ENCODE data around the gene RAPGEF4.

Gene RAPGEF4

DNA sequence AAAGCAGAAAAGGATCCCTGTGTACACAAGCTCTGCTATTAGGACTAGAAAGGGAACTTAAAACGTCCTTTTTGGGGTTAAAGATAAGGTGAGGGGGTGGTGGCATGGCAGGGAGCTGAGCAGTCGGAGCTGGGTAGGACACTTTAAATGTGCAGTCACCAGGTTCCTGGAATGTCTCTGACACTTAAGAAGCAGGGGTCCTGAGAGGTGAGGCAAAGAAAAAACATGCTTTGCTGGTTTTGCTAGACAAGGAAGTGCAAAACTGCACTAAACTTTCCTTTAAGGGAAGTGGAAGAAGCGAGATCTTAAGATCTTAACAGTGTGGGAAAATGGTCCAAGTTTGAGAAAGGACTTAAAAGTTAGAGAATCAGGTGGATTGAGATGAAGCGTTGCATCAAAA is 240.5 kb downstream of the RAPGEF4 start:
- no peak for DNase-seq

GRCh38 chr2:172976816-172977215 is 241.2 kb downstream of the RAPGEF4 start:
- DNase-seq, result no peak

DNA sequence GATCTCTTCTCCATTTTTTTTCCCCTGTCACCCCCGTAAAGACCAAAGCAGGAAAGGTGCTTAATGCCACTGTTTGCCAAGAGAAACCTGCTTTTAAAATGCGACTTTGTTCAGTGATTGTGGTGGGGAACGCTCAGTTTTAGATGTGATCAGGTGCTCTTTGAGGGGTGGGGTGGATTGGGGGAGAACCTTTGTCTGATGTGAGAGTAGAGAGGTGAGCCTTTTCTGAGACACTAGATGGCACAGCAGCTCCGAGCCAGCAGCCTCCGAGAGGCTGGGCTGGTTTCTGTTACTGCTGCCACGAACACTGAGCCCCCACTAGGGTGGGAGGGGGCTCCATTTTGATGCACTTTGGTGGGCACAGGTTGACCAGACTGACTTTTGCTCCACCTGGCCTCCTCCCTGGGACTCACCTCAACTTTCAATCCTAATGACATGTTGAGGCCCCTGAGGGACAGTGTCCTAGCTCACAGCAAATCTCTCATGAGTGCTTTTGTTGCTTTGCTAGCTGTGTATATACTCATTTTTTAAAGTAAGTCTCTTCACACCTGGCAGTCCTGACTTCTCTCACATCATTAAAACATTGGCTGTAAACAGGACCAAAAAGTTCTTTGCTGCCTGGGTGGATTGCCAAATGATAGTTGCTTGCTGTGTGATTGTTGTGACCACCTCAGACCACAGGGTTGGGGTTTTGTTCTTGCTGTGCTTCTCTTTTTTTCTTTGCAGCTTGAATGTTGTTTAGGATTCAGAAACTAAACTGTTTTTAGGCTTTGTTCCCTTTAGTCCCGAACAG is 241.8 kb downstream of the RAPGEF4 start:
- no peak for DNase-seq

DNA sequence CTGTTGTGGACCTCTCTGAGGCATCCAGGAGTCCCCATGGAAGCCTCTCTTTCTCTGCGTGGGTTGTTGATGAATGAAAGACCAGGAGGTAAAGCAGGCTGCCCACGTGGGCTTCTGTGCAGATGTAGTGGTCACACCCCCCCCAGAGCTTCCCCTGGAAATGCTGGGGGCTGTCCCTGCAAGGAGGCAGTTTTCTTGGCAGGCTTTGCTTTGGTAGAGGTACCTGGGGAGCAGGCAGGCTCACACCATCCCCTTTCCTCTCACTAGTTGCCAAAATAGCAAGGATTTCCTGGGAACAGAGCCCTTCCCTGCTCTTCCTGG is 242.4 kb downstream of the RAPGEF4 start:
- no peak for DNase-seq

DNA sequence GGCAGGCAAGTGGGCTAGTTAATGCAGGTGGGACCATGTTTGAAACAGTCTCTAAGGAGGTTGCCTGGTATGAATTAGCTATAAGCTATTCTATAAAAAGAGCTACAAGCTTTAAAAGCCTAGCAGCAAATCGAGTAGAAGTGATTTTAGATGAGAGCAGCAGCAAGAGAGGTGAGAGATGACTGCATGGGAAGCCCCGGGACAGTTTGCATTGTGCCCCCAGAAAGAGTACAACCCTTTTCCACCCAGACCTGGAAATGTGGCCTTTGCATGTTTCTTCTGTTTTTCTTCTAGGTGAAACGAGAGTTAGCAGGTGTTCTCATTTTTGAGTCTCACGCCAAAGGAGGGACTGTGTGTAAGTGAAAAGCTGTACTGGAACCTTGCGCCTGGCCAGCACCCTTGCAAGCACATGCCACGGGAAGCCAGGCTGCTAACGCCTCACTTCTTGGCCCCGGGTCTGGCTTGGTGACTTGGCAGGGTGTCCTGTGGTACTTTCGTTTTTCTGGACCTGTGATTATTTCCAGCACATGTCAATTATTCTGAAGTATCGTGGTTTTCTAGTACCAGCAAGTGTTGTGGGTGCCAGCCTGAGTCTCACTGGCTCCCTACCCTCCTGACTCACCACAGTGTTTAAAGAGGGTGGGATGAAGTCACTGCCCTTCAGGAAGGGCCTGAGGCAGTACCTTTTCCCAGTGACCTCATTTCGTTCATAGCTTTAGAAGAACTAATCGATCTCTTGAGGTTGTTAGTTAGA is 249.7 kb downstream of the RAPGEF4 start:
- no peak for DNase-seq

DNA sequence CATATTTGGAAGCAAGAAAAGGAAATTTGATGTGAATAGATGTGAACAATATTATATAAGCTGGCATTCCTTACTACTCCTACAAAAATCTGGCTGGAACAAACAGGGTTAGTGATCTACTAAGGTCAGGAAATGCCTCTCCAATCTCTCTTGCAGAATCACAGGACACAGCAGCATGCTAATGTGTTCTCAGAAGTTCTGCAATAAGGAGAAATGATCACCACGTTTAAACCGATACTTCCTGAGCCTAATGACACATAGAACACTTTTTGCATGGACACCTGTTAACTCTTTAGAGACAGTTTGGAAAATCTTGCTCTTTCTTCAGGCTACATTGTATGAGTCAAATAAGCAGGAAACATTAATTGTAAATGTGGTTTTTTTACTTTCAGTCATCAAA is 250.4 kb downstream of the RAPGEF4 start:
- no peak for DNase-seq

DNA sequence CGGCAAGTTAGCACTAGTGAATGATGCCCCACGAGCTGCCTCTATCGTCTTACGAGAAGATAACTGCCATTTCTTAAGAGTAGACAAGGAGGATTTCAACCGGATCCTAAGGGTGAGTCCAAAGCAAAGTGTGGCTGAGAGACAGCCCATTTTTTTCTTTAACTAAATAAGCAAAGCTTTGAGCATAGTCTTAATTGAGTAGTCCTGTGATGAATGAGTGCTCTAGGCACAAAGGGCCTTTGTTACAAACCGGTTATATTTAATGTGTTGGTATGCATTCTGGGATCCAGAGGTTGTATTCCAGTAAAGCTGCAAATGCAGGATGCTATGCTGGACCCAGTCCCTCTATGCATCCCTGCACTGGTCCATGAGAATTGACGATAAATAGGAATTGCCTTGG is 253.1 kb downstream of the RAPGEF4 start:
- DNase-seq, result no peak

- no peak for DNase-seq
Measured at GRCh38 chr2:172991031-172991430, 255.4 kb downstream of the RAPGEF4 start.

DNA sequence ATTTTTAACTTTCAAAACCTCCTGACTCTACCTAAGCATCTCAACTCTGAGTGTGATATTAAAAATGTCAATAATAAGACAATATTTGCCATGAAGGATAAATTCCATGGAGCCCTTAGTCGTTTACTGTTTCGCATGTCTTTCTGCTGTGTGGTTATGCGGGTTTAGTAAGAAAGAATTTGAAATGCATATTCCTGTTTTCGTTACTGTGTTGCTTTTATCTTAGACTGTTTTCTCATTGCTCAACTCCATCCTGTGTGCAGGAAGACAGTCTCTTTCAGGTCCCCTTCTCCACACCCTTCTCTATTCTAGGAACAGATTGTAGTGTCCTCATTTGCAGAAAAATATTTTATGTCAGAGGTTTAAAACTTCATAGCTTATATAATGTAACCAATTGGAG is 257.5 kb downstream of the RAPGEF4 start:
- no peak for DNase-seq

- no peak for DNase-seq
Measured at GRCh38 chr2:172993931-172994717, 258.5 kb downstream of the RAPGEF4 start.

- DNase-seq, result no peak
Measured at GRCh38 chr2:172994864-172995263, 259.2 kb downstream of the RAPGEF4 start.

GRCh38 chr2:172995323-172996244 is 259.9 kb downstream of the RAPGEF4 start:
- DNase-seq, result no peak

- no peak for DNase-seq
Measured at GRCh38 chr2:172996387-172996961, 260.8 kb downstream of the RAPGEF4 start.

- DNase-seq, result no peak
Measured at GRCh38 chr2:172997031-172997430, 261.4 kb downstream of the RAPGEF4 start.

- DNase-seq, result no peak
Measured at GRCh38 chr2:172998547-172999272, 263.1 kb downstream of the RAPGEF4 start.

- DNase-seq, result no peak
Measured at GRCh38 chr2:172999641-173000386, 264.2 kb downstream of the RAPGEF4 start.

DNA sequence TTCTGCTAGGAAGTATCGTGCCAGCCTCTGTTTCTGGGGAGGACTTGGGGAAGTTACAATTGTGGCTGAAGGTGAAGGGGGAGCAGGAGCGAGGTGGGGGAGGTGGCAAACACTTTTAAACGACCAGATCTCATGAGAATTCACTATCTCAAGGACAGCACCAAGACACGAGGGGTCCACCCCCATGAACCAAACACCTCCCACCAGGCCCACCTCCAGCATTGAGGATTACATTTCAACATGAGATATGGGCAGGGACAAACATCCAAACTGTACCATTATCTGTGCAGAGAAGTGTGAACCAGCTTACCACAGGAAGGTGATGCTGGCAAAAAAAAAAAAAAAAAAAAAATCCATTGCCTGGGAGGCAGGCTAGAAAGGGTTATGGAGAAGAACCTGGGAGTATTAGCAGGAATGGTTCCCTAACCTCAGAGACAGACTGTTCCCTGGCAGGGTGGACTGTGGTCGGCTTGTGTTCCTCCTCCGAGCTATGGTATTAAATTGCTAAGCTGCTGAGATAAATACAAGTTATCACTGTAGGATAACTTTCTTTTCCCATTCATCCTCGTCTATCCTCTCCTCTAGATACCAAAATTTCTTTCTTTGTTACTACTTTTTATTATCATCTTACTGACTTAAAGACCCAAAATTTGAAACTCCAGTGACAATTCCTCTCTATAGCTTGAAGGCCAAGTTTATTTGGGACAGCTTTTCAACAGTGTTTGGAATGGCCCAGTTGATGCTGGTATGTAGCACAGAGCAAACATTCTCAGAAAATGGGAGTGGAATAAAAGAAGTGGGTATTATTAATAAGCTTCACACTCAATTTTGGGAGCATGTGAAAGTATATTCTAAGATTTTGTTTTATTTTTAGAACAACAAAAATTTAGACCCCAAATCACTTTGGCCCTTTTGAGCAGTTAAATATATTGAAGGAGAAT is 266.3 kb downstream of the RAPGEF4 start:
- DNase-seq, result no peak

GRCh38 chr2:173002751-173003541 is 267.3 kb downstream of the RAPGEF4 start:
- no peak for DNase-seq

DNA sequence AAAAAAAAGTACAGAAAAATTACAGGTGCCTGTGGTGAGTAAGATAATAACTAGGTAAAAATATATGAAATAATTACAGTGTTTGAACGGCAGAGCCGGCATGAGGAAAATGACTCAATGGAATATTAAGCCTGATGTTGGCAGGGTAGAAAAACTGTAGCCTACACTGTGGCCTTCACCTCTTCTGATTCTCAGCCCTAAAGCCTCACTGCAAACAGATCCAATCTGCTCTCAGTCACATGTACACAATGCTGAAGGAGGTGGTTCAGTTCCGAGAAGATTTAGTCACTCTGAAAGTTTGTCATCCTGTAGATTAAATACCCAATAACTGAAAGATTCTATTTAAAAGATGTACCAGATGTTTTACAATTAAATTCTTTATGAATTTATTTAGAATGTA is 273.1 kb downstream of the RAPGEF4 start:
- no peak for DNase-seq
